Epithelial cell of esophagus (primary cell): Measurements from ENCODE around the gene TINCR.

Experiments used
- DNase-seq: peaks from one replicate; pipeline ENCODE4 v3.0.0; 2010; ENCODE audit warnings: low read depth
- H3K4me3 ChIP-seq: 2 replicates; pipeline ENCODE4 v1.5.1; 2011; ENCODE audit warnings: mild to moderate bottlenecking, low read length, control low read depth
- TF ChIP-seq, protein P1 (sequence below): IDR thresholded peaks from 2 replicates; pipeline ENCODE4 v1.5.1; 2011; ENCODE audit warnings: low read depth, mild to moderate bottlenecking, low read length, control low read depth, inconsistent platforms; ENCODE audit not compliant: insufficient read depth; ENCODE audit errors: missing control alignments

TINCR gene

DNA sequence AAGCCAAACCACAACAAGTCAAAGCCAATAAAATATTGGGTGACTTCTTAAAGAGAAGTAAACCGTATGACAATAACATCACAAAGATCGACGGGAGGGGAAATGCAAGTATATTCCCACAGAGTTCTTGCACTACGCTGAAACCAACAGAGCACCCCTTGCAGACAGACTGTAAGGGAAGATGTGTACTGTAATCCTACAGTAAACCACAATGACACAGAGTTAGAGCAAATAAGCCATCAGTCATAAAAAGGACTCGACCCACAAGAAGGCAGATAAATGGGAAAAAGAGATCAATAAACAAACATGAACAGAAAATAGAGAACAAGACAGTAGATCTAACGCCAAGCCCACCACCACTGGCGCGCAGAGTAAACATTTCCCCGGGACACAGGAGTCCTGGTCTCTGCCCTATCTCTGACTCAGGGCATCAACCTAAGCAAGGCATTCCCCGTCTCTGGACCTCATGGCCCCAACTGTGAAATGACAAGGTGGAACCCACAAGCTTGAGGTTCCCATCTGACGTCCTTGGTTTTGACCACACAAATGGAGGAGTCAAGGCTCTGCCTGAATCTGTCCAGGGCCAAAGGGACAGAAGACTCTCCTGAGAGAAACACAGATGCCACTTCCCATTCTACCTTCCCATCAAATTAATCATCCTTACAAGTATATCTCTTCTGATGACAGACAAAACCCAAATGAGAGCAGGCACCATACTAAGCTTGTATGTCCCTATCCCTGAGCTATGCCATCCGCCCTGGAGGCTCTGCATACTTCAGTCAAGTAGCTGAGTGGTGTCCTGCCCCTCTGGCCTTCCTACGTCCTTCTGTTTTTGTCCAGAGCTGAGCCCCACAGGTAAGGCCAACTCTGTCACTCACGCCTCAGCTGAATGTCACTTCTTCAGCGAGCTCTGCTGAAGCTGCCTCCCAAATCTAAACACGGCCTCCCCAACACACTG, 39.8 kb upstream of the TINCR start:
- TF ChIP-seq, protein P1, sequence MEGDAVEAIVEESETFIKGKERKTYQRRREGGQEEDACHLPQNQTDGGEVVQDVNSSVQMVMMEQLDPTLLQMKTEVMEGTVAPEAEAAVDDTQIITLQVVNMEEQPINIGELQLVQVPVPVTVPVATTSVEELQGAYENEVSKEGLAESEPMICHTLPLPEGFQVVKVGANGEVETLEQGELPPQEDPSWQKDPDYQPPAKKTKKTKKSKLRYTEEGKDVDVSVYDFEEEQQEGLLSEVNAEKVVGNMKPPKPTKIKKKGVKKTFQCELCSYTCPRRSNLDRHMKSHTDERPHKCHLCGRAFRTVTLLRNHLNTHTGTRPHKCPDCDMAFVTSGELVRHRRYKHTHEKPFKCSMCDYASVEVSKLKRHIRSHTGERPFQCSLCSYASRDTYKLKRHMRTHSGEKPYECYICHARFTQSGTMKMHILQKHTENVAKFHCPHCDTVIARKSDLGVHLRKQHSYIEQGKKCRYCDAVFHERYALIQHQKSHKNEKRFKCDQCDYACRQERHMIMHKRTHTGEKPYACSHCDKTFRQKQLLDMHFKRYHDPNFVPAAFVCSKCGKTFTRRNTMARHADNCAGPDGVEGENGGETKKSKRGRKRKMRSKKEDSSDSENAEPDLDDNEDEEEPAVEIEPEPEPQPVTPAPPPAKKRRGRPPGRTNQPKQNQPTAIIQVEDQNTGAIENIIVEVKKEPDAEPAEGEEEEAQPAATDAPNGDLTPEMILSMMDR, result no peak
- no peak overlapping the region for H3K4me3 ChIP-seq
- DNase-seq, result no peak

DNA sequence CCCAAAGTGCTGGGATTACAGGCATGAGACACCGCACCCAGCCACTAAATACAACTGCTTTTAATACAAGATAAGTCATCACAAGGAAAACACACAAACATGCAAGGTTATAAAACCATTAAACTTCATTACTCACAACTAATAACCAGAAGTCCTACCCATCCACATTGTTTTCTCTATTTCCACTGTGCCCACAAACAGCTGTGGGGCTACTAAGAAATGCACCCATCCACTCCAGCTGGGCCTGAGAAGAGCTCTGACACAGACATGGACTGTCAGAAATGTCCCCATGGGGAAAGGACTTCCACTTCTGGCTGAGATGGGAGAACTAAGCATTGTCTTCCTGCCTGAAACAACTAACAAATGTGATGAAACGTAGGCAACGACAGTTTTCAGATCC, 37.6 kb upstream of the TINCR start:
- TF ChIP-seq, protein P1, result no peak
- no peak overlapping the region for H3K4me3 ChIP-seq
- DNase-seq, result no peak

DNA sequence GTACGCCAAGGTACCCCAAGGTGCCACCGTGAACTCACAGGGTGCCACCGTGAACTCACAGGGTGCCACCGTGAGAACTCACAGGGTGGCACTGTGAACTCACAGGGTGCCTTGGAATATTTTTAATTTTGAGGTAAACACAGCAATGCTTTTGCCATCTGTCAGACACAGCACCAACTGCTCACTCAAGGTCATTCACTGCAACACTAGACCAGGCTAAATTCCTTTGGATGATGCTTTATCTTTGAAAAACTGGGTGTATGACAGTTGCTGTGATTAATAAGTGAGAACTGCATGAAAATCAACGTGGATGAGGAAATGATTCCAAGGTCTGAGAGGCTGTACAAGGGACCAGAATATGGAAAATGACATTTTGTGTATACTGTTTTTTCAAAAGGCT, 35.9 kb upstream of the TINCR start:
- TF ChIP-seq, protein P1, result no peak
- no peak overlapping the region for H3K4me3 ChIP-seq
- DNase-seq, result no peak

DNA sequence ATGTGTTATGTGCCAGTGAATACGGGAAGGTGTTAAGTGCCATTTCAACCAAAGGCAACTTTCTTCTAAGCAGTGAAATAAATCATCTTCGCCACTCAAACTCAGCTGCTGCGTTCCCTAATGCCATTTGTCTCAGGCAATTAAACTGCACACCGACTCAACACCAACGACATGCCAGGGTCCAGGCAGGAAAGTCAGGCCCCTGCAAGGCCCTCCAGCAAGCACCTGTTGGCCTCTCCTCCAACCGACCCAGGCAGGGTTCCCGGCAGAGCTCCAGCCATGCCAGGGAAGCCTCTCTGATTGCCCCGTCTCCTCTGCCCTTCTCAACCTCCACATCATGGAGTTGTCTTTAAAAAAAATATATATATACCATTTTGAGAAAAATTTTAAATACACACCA, 33.0 kb upstream of the TINCR start:
- no peak overlapping the region for H3K4me3 ChIP-seq
- TF ChIP-seq, protein P1, result no peak
- no peak for DNase-seq

DNA sequence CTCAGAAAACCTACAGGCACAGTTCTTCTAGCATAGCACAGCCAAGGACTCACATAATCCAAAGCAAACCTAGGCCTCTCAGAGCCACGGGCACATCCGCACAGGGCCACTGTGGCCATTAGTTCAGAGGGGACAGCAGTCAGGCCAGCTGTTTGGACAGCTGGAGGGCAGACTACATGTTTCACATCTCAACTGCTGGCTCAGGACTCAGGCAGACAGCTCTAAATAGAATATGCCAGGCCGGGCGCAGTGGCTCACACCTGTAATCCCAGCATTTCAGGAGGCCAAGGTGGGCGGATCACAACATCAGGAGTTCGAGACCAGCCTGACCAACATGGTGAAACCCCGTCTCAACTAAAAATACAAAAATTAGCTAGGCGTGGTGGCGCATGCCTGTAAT, 28.0 kb upstream of the TINCR start:
- TF ChIP-seq, protein P1, result no peak
- no peak overlapping the region for H3K4me3 ChIP-seq
- no peak for DNase-seq

DNA sequence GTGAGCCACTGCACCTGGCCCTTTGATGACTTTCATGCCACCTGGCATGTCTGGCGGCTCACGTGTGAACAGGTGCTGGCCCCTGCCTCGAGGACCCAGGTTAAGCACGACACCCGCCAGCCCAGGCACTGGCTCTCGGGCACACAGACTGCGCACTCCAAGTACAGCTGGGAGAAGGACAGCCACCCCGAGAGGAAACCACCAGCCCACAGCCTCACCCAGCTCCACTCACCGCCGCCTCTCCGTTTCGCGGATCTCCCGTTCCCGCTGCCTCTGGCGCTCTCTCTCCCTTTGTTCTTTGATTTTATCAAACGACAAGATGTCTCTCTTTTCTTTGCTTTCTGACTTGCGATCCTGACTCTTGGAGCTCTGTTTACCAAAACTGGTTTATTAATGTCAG, 27.4 kb upstream of the TINCR start:
- TF ChIP-seq, protein P1, result no peak
- no peak overlapping the region for H3K4me3 ChIP-seq
- DNase-seq, result no peak
